HUES64 (cell line): ENCODE data around the gene PGM1.

Experiments used
- H3K27ac ChIP-seq: 2 replicates; pipeline ENCODE4 v1.7.0; 2013; ENCODE audit warnings: low read depth, low read length, inconsistent platforms
- H3K27me3 ChIP-seq: 2 replicates; pipeline ENCODE4 v1.6.1; 2013; ENCODE audit warnings: mild to moderate bottlenecking, low read length; ENCODE audit not compliant: insufficient read depth
- H3K36me3 ChIP-seq: 2 replicates; pipeline ENCODE4 v1.6.1; 2013; ENCODE audit warnings: mild to moderate bottlenecking, low read length; ENCODE audit not compliant: insufficient read depth
- H3K4me1 ChIP-seq: 2 replicates; pipeline ENCODE4 v1.6.1; 2013; ENCODE audit warnings: mild to moderate bottlenecking, low read length, moderate library complexity; ENCODE audit not compliant: insufficient read depth
- H3K4me3 ChIP-seq: 2 replicates; pipeline ENCODE4 v1.5.1; 2013; ENCODE audit warnings: mild to moderate bottlenecking, low read length, moderate library complexity
- H3K9ac ChIP-seq: 2 replicates; pipeline ENCODE4 v1.6.1; 2013; ENCODE audit warnings: mild to moderate bottlenecking, low read depth, low read length
- H3K9me3 ChIP-seq: 2 replicates; pipeline ENCODE4 v1.6.1; 2013; ENCODE audit warnings: low read depth, low read length; ENCODE audit not compliant: insufficient read depth
- WGBS: fragments of 150-250, 120-280 bp; methylation state at CpG from one replicate; pipeline ENCODE4 v1.1.7; 2013; ENCODE audit warnings: missing lambda C conversion rate; 5-methylcytosine and 5-hydroxymethylcytosine counted together

PGM1 gene

GRCh38 chr1:63620671-63621070 is 27.5 kb downstream of the PGM1 start:
- Histone ChIP-seq H3K9ac (no peak overlapping the region), H3K9me3 (no peaks in the 10 kb centered on the region), H3K4me1 (peaks cover 12% of the 10 kb centered on the region), H3K27me3 (no peaks in the 10 kb centered on the region), H3K36me3 (no peaks in the 10 kb centered on the region), H3K27ac (no peak overlapping the region), H3K4me3 (no peak overlapping the region)
- WGBS = 96% methylated on average over 5 of the region's 5 CpGs

GRCh38 chr1:63621075-63621474 is 27.9 kb downstream of the PGM1 start:
- Histone ChIP-seq H3K9me3 (no peaks in the 10 kb centered on the region), H3K9ac (no peak overlapping the region), H3K27ac (no peak overlapping the region), H3K36me3 (no peaks in the 10 kb centered on the region), H3K4me3 (no peak overlapping the region), H3K4me1 (peaks cover 13% of the 10 kb centered on the region), H3K27me3 (no peaks in the 10 kb centered on the region)
- WGBS = 90% methylated on average over 3 of the region's 3 CpGs

- H3K36me3 ChIP-seq = no peaks in the 10 kb centered on the region
- no peaks in the 10 kb centered on the region for H3K9me3 ChIP-seq
- peaks cover 10% of the 10 kb centered on the region for H3K4me1 ChIP-seq
- no peak overlapping the region for H3K27ac ChIP-seq
- H3K4me3 ChIP-seq = no peak overlapping the region
- H3K9ac ChIP-seq = no peak overlapping the region
- no peaks in the 10 kb centered on the region for H3K27me3 ChIP-seq
- WGBS = 97% methylated on average over 6 of the region's 6 CpGs
These were observed 28.5 kb downstream of the PGM1 start for GRCh38 chr1:63621698-63622097.

- H3K27ac ChIP-seq = no peak overlapping the region
- 89% methylated on average over 7 of the region's 7 CpGs for WGBS
- no peak overlapping the region for H3K4me3 ChIP-seq
- H3K36me3 ChIP-seq = no peaks in the 10 kb centered on the region
- H3K9ac ChIP-seq = no peak overlapping the region
- H3K4me1 ChIP-seq = peaks cover 8% of the 10 kb centered on the region; the same call in 1 of the 2 replicates
- no peaks in the 10 kb centered on the region for H3K9me3 ChIP-seq
- H3K27me3 ChIP-seq = no peaks in the 10 kb centered on the region
These were observed 29.8 kb downstream of the PGM1 start for GRCh38 chr1:63622849-63623566.

GRCh38 chr1:63623952-63624351 is 30.7 kb downstream of the PGM1 start:
- Histone ChIP-seq H3K4me3 (no peak overlapping the region), H3K27ac (no peak overlapping the region), H3K36me3 (no peaks in the 10 kb centered on the region), H3K9ac (no peak overlapping the region), H3K27me3 (no peaks in the 10 kb centered on the region), H3K4me1 (peaks cover 8% of the 10 kb centered on the region; the same call in 1 of the 2 replicates), H3K9me3 (no peaks in the 10 kb centered on the region)
- WGBS = 85% methylated on average over 4 of the region's 4 CpGs

GRCh38 chr1:63624911-63625310 is 31.7 kb downstream of the PGM1 start:
- Histone ChIP-seq H3K4me3 (no peak overlapping the region), H3K27me3 (no peaks in the 10 kb centered on the region), H3K27ac (no peak overlapping the region), H3K36me3 (peaks cover 6% of the 10 kb centered on the region; the same call in 1 of the 2 replicates), H3K4me1 (peaks cover 8% of the 10 kb centered on the region; the same call in 1 of the 2 replicates), H3K9ac (no peak overlapping the region), H3K9me3 (no peaks in the 10 kb centered on the region)
- WGBS = no CpG with 5 or more reads among the region's 1 CpG

- Histone ChIP-seq H3K4me3 (no peak overlapping the region), H3K27ac (no peak overlapping the region), H3K27me3 (no peaks in the 10 kb centered on the region), H3K9me3 (no peaks in the 10 kb centered on the region), H3K4me1 (peaks cover 8% of the 10 kb centered on the region; the same call in 1 of the 2 replicates), H3K36me3 (peaks cover 19% of the 10 kb centered on the region), H3K9ac (no peak overlapping the region)
- WGBS = 98% methylated on average over 1 of the region's 2 CpGs
These were observed 33.0 kb downstream of the PGM1 start for GRCh38 chr1:63626222-63626621.

GRCh38 chr1:63628607-63629006 is 35.4 kb downstream of the PGM1 start:
- Histone ChIP-seq H3K36me3 (peaks cover 36% of the 10 kb centered on the region), H3K27me3 (no peaks in the 10 kb centered on the region), H3K4me1 (peaks cover 8% of the 10 kb centered on the region; the same call in 1 of the 2 replicates), H3K27ac (no peak overlapping the region), H3K9me3 (no peaks in the 10 kb centered on the region), H3K4me3 (no peak overlapping the region), H3K9ac (no peak overlapping the region)
- 87% methylated on average over 1 of the region's 1 CpG for WGBS

- Histone ChIP-seq H3K36me3 (peaks cover 50% of the 10 kb centered on the region), H3K4me3 (no peak overlapping the region), H3K4me1 (0 out of 2 replicates have a peak, but pooled peaks cover 5% of the 10 kb centered on the region), H3K9me3 (no peaks in the 10 kb centered on the region), H3K9ac (no peak overlapping the region), H3K27ac (no peak overlapping the region), H3K27me3 (no peaks in the 10 kb centered on the region)
- WGBS = 86% methylated on average over 4 of the region's 4 CpGs
These were observed 37.0 kb downstream of the PGM1 start for GRCh38 chr1:63630238-63630637.

- Histone ChIP-seq H3K27me3 (no peaks in the 10 kb centered on the region), H3K4me1 (0 out of 2 replicates have a peak, but pooled peaks cover 3% of the 10 kb centered on the region), H3K9ac (no peak overlapping the region), H3K27ac (no peak overlapping the region), H3K36me3 (peaks cover 54% of the 10 kb centered on the region), H3K4me3 (no peak overlapping the region), H3K9me3 (no peaks in the 10 kb centered on the region)
- WGBS = 95% methylated on average over 1 of the region's 1 CpG
These were observed 37.5 kb downstream of the PGM1 start for GRCh38 chr1:63630666-63631065.

- 90% methylated on average over 4 of the region's 5 CpGs for WGBS
These were observed 38.9 kb downstream of the PGM1 start for GRCh38 chr1:63632110-63632509.

More at GRCh38 chr1:63632110-63632509, 38.9 kb downstream of the PGM1 start:
- no peak overlapping the region for H3K27ac ChIP-seq
- H3K9me3 ChIP-seq = no peaks in the 10 kb centered on the region
- no peaks in the 10 kb centered on the region for H3K4me1 ChIP-seq
- no peak overlapping the region for H3K9ac ChIP-seq
- H3K36me3 ChIP-seq = peaks cover 68% of the 10 kb centered on the region
- H3K27me3 ChIP-seq = no peaks in the 10 kb centered on the region
- no peak overlapping the region for H3K4me3 ChIP-seq
